BE2C (cell line): ENCODE measurements around the gene ATP6V1B1.

Experiments used
- DNase-seq: peaks from one replicate; pipeline ENCODE4 v3.0.0-alpha.2; 2020
- H3K27me3 ChIP-seq: fragments of 250-450 bp; sonication (Bioruptor Pico); 2 replicates; pipeline ENCODE4 v1.5.1; 2020; ENCODE audit warnings: mild to moderate bottlenecking
- H3K36me3 ChIP-seq: fragments of 250-450 bp; sonication (Bioruptor Pico); 2 replicates; pipeline ENCODE4 v1.5.1; 2020; ENCODE audit warnings: mild to moderate bottlenecking
- H3K4me1 ChIP-seq: fragments of 250-450 bp; sonication (Bioruptor Pico); 2 replicates; pipeline ENCODE4 v1.5.1; 2020
- H3K4me3 ChIP-seq: 2 replicates; pipeline ENCODE4 v1.5.1; 2011; ENCODE audit warnings: low read depth, low read length
- H3K9me3 ChIP-seq: fragments of 250-450 bp; sonication (Bioruptor Pico); 2 replicates; pipeline ENCODE4 v1.5.1; 2020
- TF ChIP-seq, protein P1 (sequence below): IDR thresholded peaks from 2 replicates; pipeline ENCODE4 v1.5.1; 2012; ENCODE audit warnings: mild to moderate bottlenecking, low read depth, low read length

The ATP6V1B1 gene

DNA sequence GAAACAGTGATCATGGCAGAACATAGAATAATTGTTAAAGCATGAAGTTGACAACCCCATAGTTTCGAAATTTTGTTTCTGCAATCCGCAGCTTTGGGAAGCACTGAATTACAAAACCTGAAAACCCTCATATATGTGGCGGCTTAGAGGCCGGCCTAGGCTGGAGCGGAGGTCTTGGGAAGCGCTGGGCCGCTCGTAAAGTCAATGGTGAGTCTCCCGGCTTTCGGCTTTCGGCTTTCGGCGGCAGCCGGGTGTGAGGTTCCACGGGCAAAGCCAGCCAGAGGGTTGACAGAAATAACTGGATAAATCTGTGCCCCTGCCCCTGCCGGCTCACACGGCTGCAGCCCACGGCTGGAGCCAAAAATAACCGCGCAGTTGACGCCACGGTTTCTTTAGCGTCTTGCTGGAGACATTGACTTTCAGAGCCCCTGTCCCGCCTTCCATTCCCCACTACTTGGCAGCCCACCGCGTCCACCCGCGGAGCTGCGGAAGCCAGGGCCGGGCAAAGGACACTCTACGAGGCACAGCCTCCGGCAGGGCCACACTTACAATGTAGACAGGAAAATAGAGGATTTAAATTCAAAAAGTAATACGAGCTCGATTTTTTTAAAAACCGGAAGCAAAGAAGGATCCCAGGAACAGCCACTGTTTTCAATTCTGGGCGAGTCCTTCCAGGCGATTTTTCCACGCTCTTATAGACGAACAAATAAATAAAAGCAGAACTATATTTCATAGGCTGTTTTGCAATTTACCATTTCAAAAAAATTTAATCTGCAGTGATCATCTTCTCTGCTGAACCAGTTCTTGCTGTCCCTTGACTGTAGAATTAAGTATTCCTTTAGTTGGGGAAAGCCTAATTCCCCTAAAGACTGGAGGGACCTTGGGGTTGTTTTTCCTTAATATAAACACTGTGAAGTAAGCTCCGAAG, 28.3 kb upstream of the ATP6V1B1 start:
- TF ChIP-seq, protein P1, sequence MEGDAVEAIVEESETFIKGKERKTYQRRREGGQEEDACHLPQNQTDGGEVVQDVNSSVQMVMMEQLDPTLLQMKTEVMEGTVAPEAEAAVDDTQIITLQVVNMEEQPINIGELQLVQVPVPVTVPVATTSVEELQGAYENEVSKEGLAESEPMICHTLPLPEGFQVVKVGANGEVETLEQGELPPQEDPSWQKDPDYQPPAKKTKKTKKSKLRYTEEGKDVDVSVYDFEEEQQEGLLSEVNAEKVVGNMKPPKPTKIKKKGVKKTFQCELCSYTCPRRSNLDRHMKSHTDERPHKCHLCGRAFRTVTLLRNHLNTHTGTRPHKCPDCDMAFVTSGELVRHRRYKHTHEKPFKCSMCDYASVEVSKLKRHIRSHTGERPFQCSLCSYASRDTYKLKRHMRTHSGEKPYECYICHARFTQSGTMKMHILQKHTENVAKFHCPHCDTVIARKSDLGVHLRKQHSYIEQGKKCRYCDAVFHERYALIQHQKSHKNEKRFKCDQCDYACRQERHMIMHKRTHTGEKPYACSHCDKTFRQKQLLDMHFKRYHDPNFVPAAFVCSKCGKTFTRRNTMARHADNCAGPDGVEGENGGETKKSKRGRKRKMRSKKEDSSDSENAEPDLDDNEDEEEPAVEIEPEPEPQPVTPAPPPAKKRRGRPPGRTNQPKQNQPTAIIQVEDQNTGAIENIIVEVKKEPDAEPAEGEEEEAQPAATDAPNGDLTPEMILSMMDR = no peak
- no peak overlapping the region for H3K4me3 ChIP-seq
- DNase-seq = no peak
- H3K36me3 ChIP-seq = no peaks in the 10 kb centered on the region
- no peaks in the 10 kb centered on the region for H3K27me3 ChIP-seq
- H3K9me3 ChIP-seq = no peaks in the 10 kb centered on the region
- H3K4me1 ChIP-seq = no peaks in the 10 kb centered on the region

DNA sequence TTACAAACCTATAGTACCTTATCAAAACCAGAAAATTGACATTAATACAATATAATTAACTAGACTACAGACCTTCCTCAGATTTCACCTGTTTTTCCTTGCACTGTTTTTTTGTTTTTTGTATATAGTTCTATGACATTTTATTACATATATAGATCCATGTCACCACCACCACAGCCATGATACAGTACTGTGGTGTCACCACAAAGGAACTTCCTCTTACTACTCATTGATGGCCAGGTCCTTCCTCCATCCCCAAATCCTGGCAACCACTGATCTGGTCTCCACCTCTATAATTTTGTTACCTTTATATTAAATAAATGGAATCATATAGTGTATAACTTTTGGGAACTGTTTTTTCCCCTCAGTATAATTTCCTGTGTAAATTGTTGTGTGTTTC, 19.4 kb upstream of the ATP6V1B1 start:
- Histone ChIP-seq H3K27me3 (no peaks in the 10 kb centered on the region), H3K4me3 (no peak overlapping the region), H3K36me3 (no peaks in the 10 kb centered on the region), H3K9me3 (no peaks in the 10 kb centered on the region), H3K4me1 (no peaks in the 10 kb centered on the region)
- no peak for DNase-seq
- TF ChIP-seq, protein P1 = no peak

DNA sequence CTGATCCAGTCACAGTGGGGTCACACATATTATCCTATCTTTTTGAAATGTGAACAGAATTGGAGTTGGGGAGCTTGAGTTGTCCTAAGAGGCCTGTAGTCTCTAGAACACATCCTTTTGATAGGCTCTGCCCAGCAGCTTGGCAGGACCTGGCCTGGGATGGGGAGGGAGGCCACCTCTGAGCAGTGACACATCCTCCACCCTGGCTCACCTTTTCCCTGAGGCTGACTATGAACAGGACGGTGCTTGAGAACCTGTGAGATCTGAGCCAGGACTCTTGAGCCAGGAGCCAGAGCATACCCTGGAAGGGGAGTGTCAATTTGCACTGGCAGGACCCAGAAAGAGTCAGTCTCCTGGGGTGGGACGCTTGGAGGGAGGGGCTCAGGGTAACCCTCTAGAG, 17.7 kb upstream of the ATP6V1B1 start:
- TF ChIP-seq, protein P1 = no peak
- H3K9me3 ChIP-seq = no peaks in the 10 kb centered on the region

DNA sequence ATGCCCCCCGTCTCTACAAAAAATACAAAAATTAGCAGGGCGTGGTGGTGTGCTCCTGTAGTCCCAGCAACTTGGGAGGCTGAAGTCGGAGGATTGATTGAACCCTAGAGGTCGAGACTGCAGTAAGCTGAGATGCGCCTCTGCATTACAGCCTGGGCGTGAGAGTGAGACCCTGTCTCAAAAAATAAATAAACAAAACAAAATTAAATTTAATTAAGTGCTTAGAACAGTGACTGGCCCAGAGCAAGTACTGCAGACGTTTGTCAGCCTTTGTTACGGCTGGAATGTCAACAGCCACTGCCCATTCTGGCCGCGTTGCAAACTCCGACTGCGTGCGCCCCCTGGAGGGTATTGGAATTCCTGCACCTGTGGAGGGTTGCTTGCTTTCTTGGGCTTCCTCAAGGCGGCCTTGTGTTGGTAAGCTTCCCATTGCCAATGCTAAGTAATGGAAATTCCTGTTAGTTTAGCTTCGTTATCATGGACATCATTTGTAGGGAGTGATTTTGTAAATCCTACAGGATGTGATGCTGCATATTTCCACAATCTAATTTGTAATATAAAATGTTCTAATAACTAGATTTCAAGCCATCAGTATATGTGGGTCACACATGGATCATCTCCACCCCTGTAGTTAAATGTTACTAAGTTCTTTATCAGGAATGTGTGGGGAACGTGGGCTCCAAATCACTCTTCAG, 15.9 kb upstream of the ATP6V1B1 start:
- no peaks in the 10 kb centered on the region for H3K4me1 ChIP-seq
- H3K27me3 ChIP-seq = no peaks in the 10 kb centered on the region
- peak; percentile 67 for DNase-seq
- no peaks in the 10 kb centered on the region for H3K9me3 ChIP-seq
- TF ChIP-seq, protein P1 = peak; percentile 78
- H3K36me3 ChIP-seq = no peaks in the 10 kb centered on the region
- no peak overlapping the region for H3K4me3 ChIP-seq

More for the DNA sequence above, 17.7 kb upstream of the ATP6V1B1 start:
- Histone ChIP-seq H3K4me1 (no peaks in the 10 kb centered on the region), H3K4me3 (no peak overlapping the region), H3K27me3 (no peaks in the 10 kb centered on the region), H3K36me3 (no peaks in the 10 kb centered on the region)
- DNase-seq = no peak

DNA sequence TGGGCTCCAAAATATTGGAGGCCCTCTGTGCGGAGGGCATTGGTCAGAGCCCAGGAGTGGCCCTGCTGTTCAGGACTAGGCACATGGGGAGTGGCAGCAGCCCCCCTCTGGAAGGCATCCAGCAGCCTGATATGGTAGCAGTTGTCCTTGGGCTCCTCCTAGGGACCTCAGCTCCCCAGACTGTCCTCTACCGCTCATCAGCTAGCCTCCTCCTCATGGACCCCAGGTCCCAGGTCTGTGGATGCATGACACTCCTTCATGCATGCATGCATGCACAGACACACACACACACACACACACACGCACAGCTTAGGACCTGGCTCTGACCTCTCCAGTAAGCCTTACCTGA, 15.4 kb upstream of the ATP6V1B1 start:
- H3K27me3 ChIP-seq = no peaks in the 10 kb centered on the region
- H3K9me3 ChIP-seq = no peaks in the 10 kb centered on the region
- H3K4me3 ChIP-seq = no peak overlapping the region
- no peaks in the 10 kb centered on the region for H3K4me1 ChIP-seq
- H3K36me3 ChIP-seq = no peaks in the 10 kb centered on the region
- no peak for DNase-seq
- TF ChIP-seq, protein P1 = no peak

DNA sequence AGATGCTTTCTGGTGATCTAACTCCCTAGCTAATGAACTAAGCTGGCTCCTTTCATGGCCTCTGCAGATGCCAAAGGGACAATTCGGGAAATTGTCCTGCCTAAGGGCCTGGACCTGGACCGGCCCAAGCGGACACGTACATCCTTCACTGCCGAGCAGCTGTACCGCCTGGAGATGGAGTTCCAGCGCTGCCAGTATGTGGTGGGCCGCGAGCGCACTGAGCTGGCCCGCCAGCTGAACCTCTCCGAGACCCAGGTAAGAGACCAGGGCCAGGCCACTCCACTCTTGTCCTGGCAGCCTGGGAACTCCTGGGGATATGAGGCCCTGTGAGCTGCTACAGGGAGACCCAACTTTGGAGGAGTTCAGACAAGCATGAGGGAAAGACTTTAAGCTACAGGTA, 14.7 kb upstream of the ATP6V1B1 start:
- H3K27me3 ChIP-seq = no peaks in the 10 kb centered on the region
- TF ChIP-seq, protein P1 = no peak
- no peaks in the 10 kb centered on the region for H3K9me3 ChIP-seq
- H3K4me3 ChIP-seq = no peak overlapping the region
- DNase-seq = no peak
- no peaks in the 10 kb centered on the region for H3K4me1 ChIP-seq
- no peaks in the 10 kb centered on the region for H3K36me3 ChIP-seq
